HepG2 (cell line): ENCODE results near the gene ABTB2. TPM values are rescaled to one million over a fixed set of nuclear protein-coding genes. Genes with fewer than 3 reads are reported as not detected.

Experiments used
- GATA4 ChIP-seq: sonication (generic); IDR thresholded peaks from 2 replicates; pipeline ENCODE4 v1.6.1; 2016; ENCODE audit warnings: antibody characterized with exemption, low read depth, borderline replicate concordance
- HIC2 ChIP-seq: sonication (generic); formaldehyde crosslinking; IDR thresholded peaks from 2 replicates; pipeline ENCODE4 v1.9.0; 2022; ENCODE audit warnings: low read depth, missing genetic modification reagents
- HNF1B ChIP-seq: sonication (generic); formaldehyde crosslinking; IDR thresholded peaks from 2 replicates; pipeline ENCODE4 v1.5.1; 2020; ENCODE audit warnings: mild to moderate bottlenecking, moderate library complexity, missing genetic modification reagents
- PRDM4 ChIP-seq: sonication (generic); formaldehyde crosslinking; IDR thresholded peaks from 2 replicates; pipeline ENCODE4 v1.9.0; 2021; ENCODE audit warnings: missing genetic modification reagents, borderline replicate concordance
- RARA ChIP-seq: IDR thresholded peaks from 2 replicates; pipeline ENCODE4 v1.6.1; 2016; ENCODE audit warnings: missing genetic modification reagents, missing compliant biosample characterization
- RORA ChIP-seq: sonication (generic); formaldehyde crosslinking; IDR thresholded peaks from 2 replicates; pipeline ENCODE4 v1.5.0; 2020; ENCODE audit warnings: mild to moderate bottlenecking, missing genetic modification reagents, moderate library complexity
- SMARCE1 ChIP-seq: fragments of 450-650 bp; IDR thresholded peaks from 2 replicates; pipeline ENCODE4 v1.6.1; 2017; ENCODE audit warnings: borderline replicate concordance
- ZNF124 ChIP-seq: sonication (generic); formaldehyde crosslinking; IDR thresholded peaks from 2 replicates; pipeline ENCODE4 v1.4.0; 2020; ENCODE audit warnings: missing genetic modification reagents
- ZNF329 ChIP-seq: sonication (generic); formaldehyde crosslinking; IDR thresholded peaks from 2 replicates; pipeline ENCODE4 v1.9.0; 2021; ENCODE audit warnings: low read depth, mild to moderate bottlenecking, missing genetic modification reagents
- ZNF484 ChIP-seq: sonication (generic); formaldehyde crosslinking; IDR thresholded peaks from 2 replicates; pipeline ENCODE4 v1.5.1; 2020; ENCODE audit warnings: mild to moderate bottlenecking, low read depth, missing genetic modification reagents, borderline replicate concordance
- ZNF772 ChIP-seq: sonication (generic); formaldehyde crosslinking; IDR thresholded peaks from 2 replicates; pipeline ENCODE4 v1.5.0; 2020; ENCODE audit warnings: mild to moderate bottlenecking, missing genetic modification reagents
- polyA plus RNA-seq, 8 experiments: library from polyadenylated mRNA; depleted of rRNA in 3 of 8; stranded (reverse) in 7 of 8; unstranded in 1 of 8; fragments of >200 nt; fragmentation: Illumina TruSeq in 4 of 8; extraction: Trizol in 4 of 8; gene quantifications; 2 replicates each; pipeline versions ENCODE4 v1.2.1 to v1.2.3, GENCODE V29; 2011 to 2016; ENCODE audit warnings: low read depth in 4 of 8, missing spikeins in 1 of 8, mixed read lengths in 1 of 8; ENCODE audit not compliant: insufficient read depth in 1 of 8
- total RNA-seq, 5 experiments: library from RNA; depleted of rRNA; stranded (reverse); fragments of >200 nt; fragmentation: Illumina TruSeq; extraction: Trizol; gene quantifications; 2 replicates each; pipeline ENCODE4 v1.2.3, GENCODE V29; 2016; ENCODE audit warnings: low read depth in 1 of 5
- TF ChIP-seq, protein P1 (sequence below): sonication (generic); formaldehyde crosslinking; IDR thresholded peaks from 2 replicates; pipeline ENCODE4 v1.4.0; 2020; ENCODE audit warnings: mild to moderate bottlenecking, missing genetic modification reagents, borderline replicate concordance
- TF ChIP-seq, protein P2 (sequence below): sonication (generic); formaldehyde crosslinking; IDR thresholded peaks from 2 replicates; pipeline ENCODE4 v1.4.0; 2020; ENCODE audit warnings: missing genetic modification reagents

The ABTB2 gene
- total and polyA plus RNA-seq, 2 of the 13 experiments (the other 11 are each of a cell fraction or from before 2014, with no cell fraction given) = 5.1 to 15.4 TPM

- TF ChIP-seq, protein P1, sequence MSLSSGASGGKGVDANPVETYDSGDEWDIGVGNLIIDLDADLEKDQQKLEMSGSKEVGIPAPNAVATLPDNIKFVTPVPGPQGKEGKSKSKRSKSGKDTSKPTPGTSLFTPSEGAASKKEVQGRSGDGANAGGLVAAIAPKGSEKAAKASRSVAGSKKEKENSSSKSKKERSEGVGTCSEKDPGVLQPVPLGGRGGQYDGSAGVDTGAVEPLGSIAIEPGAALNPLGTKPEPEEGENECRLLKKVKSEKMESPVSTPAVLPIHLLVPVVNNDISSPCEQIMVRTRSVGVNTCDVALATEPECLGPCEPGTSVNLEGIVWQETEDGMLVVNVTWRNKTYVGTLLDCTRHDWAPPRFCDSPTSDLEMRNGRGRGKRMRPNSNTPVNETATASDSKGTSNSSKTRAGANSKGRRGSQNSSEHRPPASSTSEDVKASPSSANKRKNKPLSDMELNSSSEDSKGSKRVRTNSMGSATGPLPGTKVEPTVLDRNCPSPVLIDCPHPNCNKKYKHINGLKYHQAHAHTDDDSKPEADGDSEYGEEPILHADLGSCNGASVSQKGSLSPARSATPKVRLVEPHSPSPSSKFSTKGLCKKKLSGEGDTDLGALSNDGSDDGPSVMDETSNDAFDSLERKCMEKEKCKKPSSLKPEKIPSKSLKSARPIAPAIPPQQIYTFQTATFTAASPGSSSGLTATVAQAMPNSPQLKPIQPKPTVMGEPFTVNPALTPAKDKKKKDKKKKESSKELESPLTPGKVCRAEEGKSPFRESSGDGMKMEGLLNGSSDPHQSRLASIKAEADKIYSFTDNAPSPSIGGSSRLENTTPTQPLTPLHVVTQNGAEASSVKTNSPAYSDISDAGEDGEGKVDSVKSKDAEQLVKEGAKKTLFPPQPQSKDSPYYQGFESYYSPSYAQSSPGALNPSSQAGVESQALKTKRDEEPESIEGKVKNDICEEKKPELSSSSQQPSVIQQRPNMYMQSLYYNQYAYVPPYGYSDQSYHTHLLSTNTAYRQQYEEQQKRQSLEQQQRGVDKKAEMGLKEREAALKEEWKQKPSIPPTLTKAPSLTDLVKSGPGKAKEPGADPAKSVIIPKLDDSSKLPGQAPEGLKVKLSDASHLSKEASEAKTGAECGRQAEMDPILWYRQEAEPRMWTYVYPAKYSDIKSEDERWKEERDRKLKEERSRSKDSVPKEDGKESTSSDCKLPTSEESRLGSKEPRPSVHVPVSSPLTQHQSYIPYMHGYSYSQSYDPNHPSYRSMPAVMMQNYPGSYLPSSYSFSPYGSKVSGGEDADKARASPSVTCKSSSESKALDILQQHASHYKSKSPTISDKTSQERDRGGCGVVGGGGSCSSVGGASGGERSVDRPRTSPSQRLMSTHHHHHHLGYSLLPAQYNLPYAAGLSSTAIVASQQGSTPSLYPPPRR = no peak
- TF ChIP-seq HIC2 (no peak), SMARCE1 (no peak), RARA (CRISPR knock-in tag) (peak; percentile 59; the same call in 1 of the 2 replicates), ZNF484 (CRISPR knock-in tag) (no peak), PRDM4 (no peak), GATA4 (no peak; the same call in 1 of the 2 replicates), ZNF772 (CRISPR knock-in tag) (no peak), ZNF329 (CRISPR knock-in tag) (no peak), ZNF124 (no peak), HNF1B (CRISPR knock-in tag) (no peak), RORA (no peak)
- TF ChIP-seq, protein P2, sequence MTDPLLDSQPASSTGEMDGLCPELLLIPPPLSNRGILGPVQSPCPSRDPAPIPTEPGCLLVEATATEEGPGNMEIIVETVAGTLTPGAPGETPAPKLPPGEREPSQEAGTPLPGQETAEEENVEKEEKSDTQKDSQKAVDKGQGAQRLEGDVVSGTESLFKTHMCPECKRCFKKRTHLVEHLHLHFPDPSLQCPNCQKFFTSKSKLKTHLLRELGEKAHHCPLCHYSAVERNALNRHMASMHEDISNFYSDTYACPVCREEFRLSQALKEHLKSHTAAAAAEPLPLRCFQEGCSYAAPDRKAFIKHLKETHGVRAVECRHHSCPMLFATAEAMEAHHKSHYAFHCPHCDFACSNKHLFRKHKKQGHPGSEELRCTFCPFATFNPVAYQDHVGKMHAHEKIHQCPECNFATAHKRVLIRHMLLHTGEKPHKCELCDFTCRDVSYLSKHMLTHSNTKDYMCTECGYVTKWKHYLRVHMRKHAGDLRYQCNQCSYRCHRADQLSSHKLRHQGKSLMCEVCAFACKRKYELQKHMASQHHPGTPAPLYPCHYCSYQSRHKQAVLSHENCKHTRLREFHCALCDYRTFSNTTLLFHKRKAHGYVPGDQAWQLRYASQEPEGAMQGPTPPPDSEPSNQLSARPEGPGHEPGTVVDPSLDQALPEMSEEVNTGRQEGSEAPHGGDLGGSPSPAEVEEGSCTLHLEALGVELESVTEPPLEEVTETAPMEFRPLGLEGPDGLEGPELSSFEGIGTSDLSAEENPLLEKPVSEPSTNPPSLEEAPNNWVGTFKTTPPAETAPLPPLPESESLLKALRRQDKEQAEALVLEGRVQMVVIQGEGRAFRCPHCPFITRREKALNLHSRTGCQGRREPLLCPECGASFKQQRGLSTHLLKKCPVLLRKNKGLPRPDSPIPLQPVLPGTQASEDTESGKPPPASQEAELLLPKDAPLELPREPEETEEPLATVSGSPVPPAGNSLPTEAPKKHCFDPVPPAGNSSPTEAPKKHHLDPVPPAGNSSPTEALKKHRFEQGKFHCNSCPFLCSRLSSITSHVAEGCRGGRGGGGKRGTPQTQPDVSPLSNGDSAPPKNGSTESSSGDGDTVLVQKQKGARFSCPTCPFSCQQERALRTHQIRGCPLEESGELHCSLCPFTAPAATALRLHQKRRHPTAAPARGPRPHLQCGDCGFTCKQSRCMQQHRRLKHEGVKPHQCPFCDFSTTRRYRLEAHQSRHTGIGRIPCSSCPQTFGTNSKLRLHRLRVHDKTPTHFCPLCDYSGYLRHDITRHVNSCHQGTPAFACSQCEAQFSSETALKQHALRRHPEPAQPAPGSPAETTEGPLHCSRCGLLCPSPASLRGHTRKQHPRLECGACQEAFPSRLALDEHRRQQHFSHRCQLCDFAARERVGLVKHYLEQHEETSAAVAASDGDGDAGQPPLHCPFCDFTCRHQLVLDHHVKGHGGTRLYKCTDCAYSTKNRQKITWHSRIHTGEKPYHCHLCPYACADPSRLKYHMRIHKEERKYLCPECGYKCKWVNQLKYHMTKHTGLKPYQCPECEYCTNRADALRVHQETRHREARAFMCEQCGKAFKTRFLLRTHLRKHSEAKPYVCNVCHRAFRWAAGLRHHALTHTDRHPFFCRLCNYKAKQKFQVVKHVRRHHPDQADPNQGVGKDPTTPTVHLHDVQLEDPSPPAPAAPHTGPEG (CRISPR knock-in tag) = no peak
Observed at GRCh38 chr11:34380696-34381095, 22.9 kb upstream of the ABTB2 start (continued).
